HCT116 (cell line): Measurements from ENCODE around the gene PGBD5. TPM values are rescaled to one million over a fixed set of nuclear protein-coding genes. Genes with fewer than 3 reads are reported as not detected.

Experiments
- ATAC-seq: fragments of 200-7000 bp; cut with Tn5 transposase; 2 replicates; pipeline ENCODE4 v1.9.1; 2020; ENCODE audit warnings: mild to moderate bottlenecking, moderate library complexity
- BruUV-seq: library from RNA; stranded (reverse); fragments of 400-500 nt; replicated peaks from 2 replicates; lab custom pipeline; 2021; lab: Mats Ljungman, UMichigan
- CTCF ChIA-PET: fragments of 300-600 bp; sonication (Branson Sonifier 250); formaldehyde crosslinking; loops from one replicate; lab custom pipeline; 2021; ENCODE audit warnings: antibody characterized with exemption; lab: Charles Lee
- POLR2A ChIA-PET: fragments of 300-600, 350-600 bp; sonication (Branson Sonifier 250); formaldehyde crosslinking; loops from one replicate; lab custom pipeline; 2021; ENCODE audit warnings: antibody characterized with exemption; lab: Charles Lee
- RAD21 ChIA-PET, 2 experiments: fragments of 300-600 bp; sonication (Branson Sonifier 250); formaldehyde crosslinking; loops; one replicate each; lab custom pipeline; 2023; ENCODE audit warnings: low total read pairs in 2 of 2; ENCODE audit not compliant: uncharacterized antibody in 2 of 2, unreplicated experiment in 2 of 2, low non-redundant PET in 1 of 2; lab: Charles Lee
- DNase-seq: peaks from one replicate; pipeline ENCODE4 v3.0.0-alpha.2; 2010; ENCODE audit warnings: low read depth, low spot score
- H2AFZ ChIP-seq: fragments of 200-600 bp; shearing (Covaris generic), sonication (generic); 2 replicates; pipeline ENCODE4 v1.6.1; 2017; ENCODE audit warnings: low read depth, mixed run types, mixed read lengths, antibody characterized with exemption, low read length; ENCODE audit not compliant: poor library complexity, severe bottlenecking
- H3K27ac ChIP-seq: 2 replicates; pipeline ENCODE4 v1.5.1; 2012; ENCODE audit warnings: low read depth, low read length
- H3K27me3 ChIP-seq: fragments of 200-600 bp; sonication (generic); 2 replicates; pipeline ENCODE4 v1.6.1; 2016; ENCODE audit warnings: mixed run types, low read length, mixed read lengths; ENCODE audit not compliant: insufficient read depth
- H3K36me3 ChIP-seq, 2 experiments: fragments of 200-500 bp in 1 of 2; fragments of 200-600 bp in 1 of 2; sonication (Bioruptor generic) in 1 of 2; sonication (generic) in 1 of 2; 2 replicates each; pipeline versions ENCODE4 v1.5.1 to v1.6.1; 2014 to 2016; ENCODE audit warnings: low read length in 2 of 2, inconsistent platforms in 1 of 2, mixed read lengths in 1 of 2, mixed run types in 1 of 2; ENCODE audit not compliant: insufficient read depth in 2 of 2, control insufficient read depth in 1 of 2
- H3K4me1 ChIP-seq, 2 experiments: fragments of 200-600 bp in 1 of 2; sonication (generic) in 1 of 2; 2 replicates each; pipeline versions ENCODE4 v1.5.1 to v1.6.1; 2012 to 2017; ENCODE audit warnings: low read length in 2 of 2, inconsistent platforms in 1 of 2, mild to moderate bottlenecking in 1 of 2, mixed read lengths in 1 of 2, mixed run types in 1 of 2, moderate library complexity in 1 of 2; ENCODE audit not compliant: insufficient read depth in 2 of 2, control insufficient read depth in 1 of 2
- H3K4me2 ChIP-seq: fragments of 200-600 bp; sonication (generic); 2 replicates; pipeline ENCODE4 v1.6.1; 2017; ENCODE audit warnings: mixed run types, low read length, mixed read lengths
- H3K4me3 ChIP-seq, 2 experiments: fragments of 200-600 bp in 1 of 2; sonication (generic) in 1 of 2; replicated peaks in 1 of 2; 2 replicates each; pipeline ENCODE4 v1.5.1; 2011 to 2016; ENCODE audit warnings: low read length in 2 of 2, control low read depth in 1 of 2, low read depth in 1 of 2, mild to moderate bottlenecking in 1 of 2, mixed read lengths in 1 of 2, mixed run types in 1 of 2
- H3K79me2 ChIP-seq: fragments of 200-600 bp; sonication (generic); 2 replicates; pipeline ENCODE4 v1.6.1; 2017; ENCODE audit warnings: mild to moderate bottlenecking, mixed run types, low read length, moderate library complexity, mixed read lengths; ENCODE audit not compliant: insufficient read depth
- H3K9ac ChIP-seq: fragments of 200-600 bp; sonication (generic); 2 replicates; pipeline ENCODE4 v1.6.1; 2016; ENCODE audit warnings: low read length, mixed read lengths
- H3K9me2 ChIP-seq: fragments of 200-600 bp; sonication (generic), shearing (Covaris generic); 2 replicates; pipeline ENCODE4 v1.6.1; 2017; ENCODE audit warnings: mixed run types, mild to moderate bottlenecking, moderate library complexity; ENCODE audit not compliant: insufficient read depth
- H3K9me3 ChIP-seq, 2 experiments: fragments of 200-500 bp in 1 of 2; fragments of 200-600 bp in 1 of 2; sonication (Bioruptor generic) in 1 of 2; sonication (generic) in 1 of 2; 2 replicates each; pipeline ENCODE4 v1.6.1; 2014 to 2017; ENCODE audit warnings: low read length in 2 of 2, mixed read lengths in 2 of 2, inconsistent platforms in 1 of 2, low read depth in 1 of 2, mild to moderate bottlenecking in 1 of 2, mixed run types in 1 of 2, moderate library complexity in 1 of 2; ENCODE audit not compliant: control insufficient read depth in 1 of 2, insufficient read depth in 1 of 2
- H4K20me1 ChIP-seq: fragments of 200-600 bp; sonication (generic), shearing (Covaris generic); 2 replicates; pipeline ENCODE4 v1.6.1; 2017; ENCODE audit warnings: mixed run types, mild to moderate bottlenecking, moderate library complexity; ENCODE audit not compliant: insufficient read depth
- CBX3 ChIP-seq: IDR thresholded peaks from 2 replicates; pipeline ENCODE4 v1.6.1; 2012; ENCODE audit warnings: low read depth
- EGR1 ChIP-seq: IDR thresholded peaks from 2 replicates; pipeline ENCODE4 v1.6.1; 2012; ENCODE audit warnings: low read depth
- EZH2 ChIP-seq: fragments of 200-600 bp; sonication (generic); IDR thresholded peaks from 2 replicates; pipeline ENCODE4 v1.6.1; 2017; ENCODE audit warnings: antibody characterized with exemption, mixed run types
- EZH2phosphoT487 ChIP-seq: fragments of 200-600 bp; IDR thresholded peaks from 2 replicates; pipeline ENCODE4 v1.6.1; 2018; ENCODE audit warnings: antibody characterized with exemption, borderline replicate concordance
- FOSL1 ChIP-seq: IDR thresholded peaks from 2 replicates; pipeline ENCODE4 v1.6.1; 2012; ENCODE audit warnings: low read depth
- JUND ChIP-seq: IDR thresholded peaks from 2 replicates; pipeline ENCODE4 v1.6.1; 2012
- POLR2AphosphoS5 ChIP-seq: IDR thresholded peaks from 2 replicates; pipeline ENCODE4 v1.6.1; 2011; ENCODE audit warnings: mild to moderate bottlenecking, low read depth, low read length, moderate library complexity
- RAD21 ChIP-seq: IDR thresholded peaks from 2 replicates; pipeline ENCODE4 v1.6.1; 2012; ENCODE audit warnings: low read depth, mild to moderate bottlenecking
- SIN3A ChIP-seq: IDR thresholded peaks from 2 replicates; pipeline ENCODE4 v1.6.1; 2012; ENCODE audit warnings: low read depth
- SRF ChIP-seq: IDR thresholded peaks from 2 replicates; pipeline ENCODE4 v1.6.1; 2012; ENCODE audit warnings: low read depth
- TCF7L2 ChIP-seq: IDR thresholded peaks from 2 replicates; pipeline ENCODE4 v1.7.0; 2011; ENCODE audit warnings: borderline replicate concordance, inconsistent platforms; ENCODE audit not compliant: insufficient read depth, insufficient read length; ENCODE audit errors: extremely low read depth
- YY1 ChIP-seq: IDR thresholded peaks from 2 replicates; pipeline ENCODE4 v1.6.1; 2011; ENCODE audit warnings: low read length, low read depth, moderate library complexity, mild to moderate bottlenecking; ENCODE audit not compliant: insufficient replicate concordance; ENCODE audit errors: extremely low read depth
- ZFX ChIP-seq: fragments of 450-650 bp; IDR thresholded peaks from 2 replicates; pipeline ENCODE4 v1.6.1; 2017
- ZNF274 ChIP-seq: fragments of 200-500 bp; sonication (Bioruptor generic); IDR thresholded peaks from 2 replicates; pipeline ENCODE4 v1.6.1; 2014; ENCODE audit warnings: mild to moderate bottlenecking, low read depth, low read length, inconsistent platforms
- intact Hi-C: fragments of 100-400 bp; cut with micrococcal nuclease; formaldehyde crosslinking; loops from 2 replicates; pipeline ENCODE4 v1.10.0; 2022
- total RNA-seq: library from RNA; stranded (reverse); gene quantifications from one replicate; pipeline ENCODE4 v1.2.1, GENCODE V29; 2021; ENCODE audit not compliant: unreplicated experiment
- TF ChIP-seq, protein P1 (sequence below): IDR thresholded peaks from 2 replicates; pipeline ENCODE4 v1.6.1; 2012
- TF ChIP-seq, protein P2 (sequence below), 3 experiments: fragments of 200-600 bp in 1 of 3; sonication (generic) in 1 of 3; IDR thresholded peaks in 2 of 3; conservative IDR thresholded peaks in 1 of 3; 2 replicates each; pipeline ENCODE4 v1.5.1; 2012 to 2017; ENCODE audit warnings: low read depth in 2 of 3, low read length in 2 of 3, antibody characterized with exemption in 1 of 3, borderline replicate concordance in 1 of 3, control low read depth in 1 of 3, mild to moderate bottlenecking in 1 of 3, mixed read lengths in 1 of 3, mixed run types in 1 of 3, moderate library complexity in 1 of 3; ENCODE audit not compliant: insufficient read depth in 1 of 3

The PGBD5 gene
- total RNA-seq, 1 experiment from 2014 or later: 0.27 TPM

DNA sequence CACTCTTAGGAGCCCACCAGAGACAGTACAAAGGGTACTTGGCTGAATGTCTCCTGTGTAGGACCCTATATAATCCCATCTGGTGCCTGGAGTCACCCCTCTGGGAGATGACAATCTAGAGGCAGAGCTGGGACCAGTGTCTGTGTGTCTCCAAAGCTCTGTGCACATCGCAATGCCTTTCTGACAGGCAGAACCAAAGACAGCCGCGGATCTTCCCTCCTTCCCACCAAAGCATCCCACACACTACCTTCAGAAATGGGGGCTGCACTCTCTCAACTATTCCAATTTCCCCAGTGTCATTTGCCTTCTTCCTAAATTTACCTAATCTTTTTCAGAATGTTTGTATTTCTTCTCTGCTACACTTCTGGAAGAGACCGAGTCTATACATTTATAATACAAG, 12.0 kb downstream of the PGBD5 start:
- no peaks in the 10 kb centered on the region for H3K9me2 ChIP-seq
- POLR2A ChIA-PET: no interaction called here

More for the DNA sequence above, 12.0 kb downstream of the PGBD5 start:
- H3K36me3 ChIP-seq: no peaks in the 10 kb centered on the region
- no peaks in the 10 kb centered on the region for H3K4me1 ChIP-seq
- ChIA-PET CTCF (no interaction called here), RAD21 (no interaction called here)
- ATAC-seq (no peak), DNase-seq (no peak)
- no peaks in the 10 kb centered on the region for H4K20me1 ChIP-seq
- no peak overlapping the region for H3K4me3 ChIP-seq
- no TSS peak for BruUV-seq
- no peaks in the 10 kb centered on the region for H3K79me2 ChIP-seq
- no peak overlapping the region for H3K9ac ChIP-seq
- H3K27me3 ChIP-seq: peaks cover 45% of the 10 kb centered on the region
- no peaks in the 10 kb centered on the region for H3K9me3 ChIP-seq
- intact Hi-C loops: no loop called here
- H3K27ac ChIP-seq: no peak overlapping the region
- H2AFZ ChIP-seq: no peak overlapping the region
- no peak overlapping the region for H3K4me2 ChIP-seq
- TF ChIP-seq ZFX: no peak
- TF ChIP-seq RAD21: no peak
- TF ChIP-seq YY1: no peak
- no peak for TF ChIP-seq EZH2
- TF ChIP-seq TCF7L2: no peak
- no peak for TF ChIP-seq CBX3
- no peak for TF ChIP-seq FOSL1
- TF ChIP-seq, protein P1, sequence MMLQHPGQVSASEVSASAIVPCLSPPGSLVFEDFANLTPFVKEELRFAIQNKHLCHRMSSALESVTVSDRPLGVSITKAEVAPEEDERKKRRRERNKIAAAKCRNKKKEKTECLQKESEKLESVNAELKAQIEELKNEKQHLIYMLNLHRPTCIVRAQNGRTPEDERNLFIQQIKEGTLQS: no peak
- TF ChIP-seq POLR2AphosphoS5: no peak
- TF ChIP-seq EGR1: no peak
- TF ChIP-seq ZNF274: no peak
- no peak for TF ChIP-seq SRF
- TF ChIP-seq SIN3A: no peak
- TF ChIP-seq, protein P2, sequence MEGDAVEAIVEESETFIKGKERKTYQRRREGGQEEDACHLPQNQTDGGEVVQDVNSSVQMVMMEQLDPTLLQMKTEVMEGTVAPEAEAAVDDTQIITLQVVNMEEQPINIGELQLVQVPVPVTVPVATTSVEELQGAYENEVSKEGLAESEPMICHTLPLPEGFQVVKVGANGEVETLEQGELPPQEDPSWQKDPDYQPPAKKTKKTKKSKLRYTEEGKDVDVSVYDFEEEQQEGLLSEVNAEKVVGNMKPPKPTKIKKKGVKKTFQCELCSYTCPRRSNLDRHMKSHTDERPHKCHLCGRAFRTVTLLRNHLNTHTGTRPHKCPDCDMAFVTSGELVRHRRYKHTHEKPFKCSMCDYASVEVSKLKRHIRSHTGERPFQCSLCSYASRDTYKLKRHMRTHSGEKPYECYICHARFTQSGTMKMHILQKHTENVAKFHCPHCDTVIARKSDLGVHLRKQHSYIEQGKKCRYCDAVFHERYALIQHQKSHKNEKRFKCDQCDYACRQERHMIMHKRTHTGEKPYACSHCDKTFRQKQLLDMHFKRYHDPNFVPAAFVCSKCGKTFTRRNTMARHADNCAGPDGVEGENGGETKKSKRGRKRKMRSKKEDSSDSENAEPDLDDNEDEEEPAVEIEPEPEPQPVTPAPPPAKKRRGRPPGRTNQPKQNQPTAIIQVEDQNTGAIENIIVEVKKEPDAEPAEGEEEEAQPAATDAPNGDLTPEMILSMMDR (IDR thresholded peaks at IDR 0.05 in 2 of 3, conservative IDR thresholded peaks at IDR 0.05 in 1 of 3; ENCODE audit: borderline replicate concordance in 1 of 3, insufficient read depth in 1 of 3, low read depth in 2 of 3, low read length in 2 of 3): no peak
- no peak for TF ChIP-seq JUND
- TF ChIP-seq EZH2phosphoT487: no peak
